ENCODE data around the gene PIK3C2B.
"Not testable (repeated sequence)": the region's sequence is repeated elsewhere in the genome, so short reads cannot be mapped to it uniquely, and the experiment has no call there.

PIK3C2B gene

DNA sequence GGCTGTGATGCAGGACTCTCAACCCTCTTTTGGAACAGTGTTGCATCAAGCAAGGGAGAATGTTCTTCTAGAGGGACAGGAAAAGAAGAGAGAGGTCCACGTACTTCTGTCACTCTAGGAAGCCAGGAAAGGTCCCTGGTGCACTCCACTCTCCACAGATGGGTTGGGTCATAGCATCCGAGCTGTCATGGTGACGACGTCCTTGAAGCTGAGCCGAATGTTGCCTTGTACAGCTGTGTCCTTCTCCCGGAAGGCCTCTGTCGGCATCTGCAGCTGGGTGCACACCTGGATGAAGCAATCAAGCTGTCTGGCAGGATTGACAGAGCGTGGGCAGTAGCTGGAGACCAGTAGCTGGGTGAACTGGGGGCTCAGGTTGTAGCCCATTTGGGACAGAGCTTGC is 34.1 kb upstream of the PIK3C2B start:
- TF ChIP-seq, protein P1, sequence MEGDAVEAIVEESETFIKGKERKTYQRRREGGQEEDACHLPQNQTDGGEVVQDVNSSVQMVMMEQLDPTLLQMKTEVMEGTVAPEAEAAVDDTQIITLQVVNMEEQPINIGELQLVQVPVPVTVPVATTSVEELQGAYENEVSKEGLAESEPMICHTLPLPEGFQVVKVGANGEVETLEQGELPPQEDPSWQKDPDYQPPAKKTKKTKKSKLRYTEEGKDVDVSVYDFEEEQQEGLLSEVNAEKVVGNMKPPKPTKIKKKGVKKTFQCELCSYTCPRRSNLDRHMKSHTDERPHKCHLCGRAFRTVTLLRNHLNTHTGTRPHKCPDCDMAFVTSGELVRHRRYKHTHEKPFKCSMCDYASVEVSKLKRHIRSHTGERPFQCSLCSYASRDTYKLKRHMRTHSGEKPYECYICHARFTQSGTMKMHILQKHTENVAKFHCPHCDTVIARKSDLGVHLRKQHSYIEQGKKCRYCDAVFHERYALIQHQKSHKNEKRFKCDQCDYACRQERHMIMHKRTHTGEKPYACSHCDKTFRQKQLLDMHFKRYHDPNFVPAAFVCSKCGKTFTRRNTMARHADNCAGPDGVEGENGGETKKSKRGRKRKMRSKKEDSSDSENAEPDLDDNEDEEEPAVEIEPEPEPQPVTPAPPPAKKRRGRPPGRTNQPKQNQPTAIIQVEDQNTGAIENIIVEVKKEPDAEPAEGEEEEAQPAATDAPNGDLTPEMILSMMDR (IDR thresholded peaks at IDR 0.05; ENCODE audit: control insufficient read depth, extremely low read depth, insufficient read depth) = no peak
- DNase-seq (ENCODE audit: low read depth) = no peak
- H3K4me3 ChIP-seq (ENCODE audit: low read depth, low read length) = no peak overlapping the region

GRCh38 chr1:204528241-204528640 is 33.6 kb upstream of the PIK3C2B start:
- TF ChIP-seq, protein P1 (IDR thresholded peaks at IDR 0.05; ENCODE audit: control insufficient read depth, extremely low read depth, insufficient read depth) = no peak
- DNase-seq (ENCODE audit: low read depth) = no peak
- no peak overlapping the region for H3K4me3 ChIP-seq (ENCODE audit: low read depth, low read length)

DNA sequence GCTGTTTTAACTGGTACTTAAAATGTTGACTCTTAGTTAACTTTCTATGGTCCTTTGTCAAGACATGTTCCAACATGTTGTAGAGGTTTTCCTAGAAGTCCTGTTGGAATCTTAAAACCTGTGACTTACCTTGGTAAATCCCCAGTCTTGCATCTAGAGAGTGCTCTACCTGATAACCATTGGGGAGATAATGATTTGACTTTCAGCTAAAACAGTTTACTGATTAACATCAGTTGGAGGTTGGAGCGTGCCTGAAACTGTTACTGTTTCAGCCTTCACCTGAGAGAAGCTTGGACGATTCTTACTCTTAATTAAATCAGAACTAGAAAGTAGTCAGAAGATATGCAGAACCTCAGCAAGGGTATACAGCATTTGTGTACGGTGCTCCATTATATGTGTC is 30.4 kb upstream of the PIK3C2B start:
- DNase-seq (ENCODE audit: low read depth) = peak; percentile 33
- TF ChIP-seq, protein P1 (IDR thresholded peaks at IDR 0.05; ENCODE audit: control insufficient read depth, extremely low read depth, insufficient read depth) = no peak
- H3K4me3 ChIP-seq (ENCODE audit: low read depth, low read length) = no peak overlapping the region

DNA sequence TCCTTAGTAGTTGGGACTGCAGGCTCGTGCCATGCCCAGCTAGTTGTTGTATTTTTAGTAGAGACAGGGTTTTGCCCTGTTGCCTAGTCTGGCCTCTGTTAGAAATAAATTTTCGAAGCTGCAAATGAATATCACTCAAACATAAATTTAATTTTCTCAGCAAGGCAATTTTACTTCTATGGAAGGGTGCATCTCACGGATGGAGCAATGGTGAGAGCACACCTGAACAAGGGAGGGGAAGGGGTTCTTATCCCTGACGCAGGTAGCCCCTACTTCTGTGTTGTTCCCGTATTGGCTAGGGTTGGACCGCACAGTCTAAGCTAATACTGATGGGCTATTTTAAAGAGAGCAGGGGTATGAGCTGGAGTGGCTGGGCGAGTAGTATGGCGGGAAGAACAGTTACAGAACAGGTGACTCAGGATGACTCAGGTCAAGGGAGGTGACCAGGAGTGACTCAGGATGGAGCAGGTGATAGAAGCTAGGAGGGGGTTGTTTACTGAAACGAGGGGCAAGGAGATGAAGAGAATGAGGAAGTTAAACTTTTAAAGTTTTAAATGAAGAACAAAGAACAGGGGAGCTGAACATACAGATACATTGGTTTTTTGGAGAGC is 29.1 kb upstream of the PIK3C2B start:
- H3K4me3 ChIP-seq (ENCODE audit: low read depth, low read length) = no peak overlapping the region
- TF ChIP-seq, protein P1 (IDR thresholded peaks at IDR 0.05; ENCODE audit: control insufficient read depth, extremely low read depth, insufficient read depth) = no peak
- no peak for DNase-seq (ENCODE audit: low read depth)

DNA sequence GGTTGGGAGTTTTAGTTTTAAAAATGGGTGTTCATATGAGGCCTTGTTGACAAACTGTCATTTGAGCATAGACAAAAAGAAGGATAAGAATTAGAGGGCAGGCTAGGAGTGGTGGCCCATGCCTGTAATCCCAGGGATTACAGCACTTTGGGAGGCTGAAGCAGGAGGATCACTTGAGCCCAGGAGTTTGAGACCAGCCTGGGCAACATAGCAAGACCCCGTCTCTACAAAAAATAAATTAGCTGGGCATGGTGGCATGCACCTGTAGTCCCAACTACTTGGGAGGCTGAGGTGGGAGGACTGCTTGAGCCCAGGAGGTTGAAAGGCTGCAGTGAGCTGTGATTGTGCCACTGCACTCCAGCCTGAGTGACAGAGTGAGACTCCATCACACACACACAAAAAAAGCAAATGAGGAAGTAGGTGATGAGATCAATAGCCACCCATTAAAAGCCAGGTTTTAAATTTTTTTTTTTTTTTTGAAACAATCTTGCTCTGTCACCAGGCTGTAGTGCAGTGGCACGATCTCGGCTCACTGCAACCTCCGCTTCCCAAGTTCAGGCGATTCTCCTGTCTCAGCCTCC is 27.4 kb upstream of the PIK3C2B start:
- not testable (repeated sequence) for H3K4me3 ChIP-seq (ENCODE audit: low read depth, low read length); DNase-seq (ENCODE audit: low read depth)

- no peak overlapping the region for H3K4me3 ChIP-seq (ENCODE audit: low read depth, low read length)
- no peak for DNase-seq (ENCODE audit: low read depth)
- TF ChIP-seq, protein P1 (IDR thresholded peaks at IDR 0.05; ENCODE audit: control insufficient read depth, extremely low read depth, insufficient read depth) = no peak
These were observed 26.5 kb upstream of the PIK3C2B start for GRCh38 chr1:204520834-204521709.

DNA sequence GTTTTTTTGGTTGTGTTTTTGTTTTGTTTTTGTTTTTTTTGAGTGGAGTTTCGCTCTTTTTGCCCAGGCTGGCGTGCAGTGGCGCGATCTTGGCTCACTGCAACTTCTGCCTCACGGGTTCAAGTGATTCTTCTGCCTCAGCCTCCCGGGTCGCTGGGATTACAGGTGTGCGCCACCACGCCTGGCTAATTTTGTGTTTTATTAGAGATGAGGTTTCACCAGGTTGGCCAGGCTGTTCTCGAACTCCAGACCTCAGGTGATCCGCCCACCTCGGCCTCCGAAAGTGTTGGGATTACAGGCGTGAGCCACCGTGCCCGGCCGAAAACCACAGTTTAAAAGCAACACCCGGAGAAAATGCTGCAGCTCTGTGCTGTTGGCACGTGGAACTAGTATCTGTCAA is 22.8 kb upstream of the PIK3C2B start:
- DNase-seq (ENCODE audit: low read depth) = not testable (repeated sequence)
- H3K4me3 ChIP-seq (ENCODE audit: low read depth, low read length) = peak overlapping the region; percentile 97
